Smooth muscle cell (in vitro differentiated cells): ENCODE measurements around the gene COQ8B. TPM values are rescaled to one million over a fixed set of nuclear protein-coding genes. Genes with fewer than 3 reads are reported as not detected.

Experiments
- DNase-seq: peaks from one replicate; lab custom pipeline; 2025; ENCODE audit not compliant: unreplicated experiment; lab: John Stamatoyannopoulos, UW
- H2AFZ ChIP-seq: fragments of 200-600 bp; sonication (generic); 2 replicates; pipeline ENCODE4 v1.6.0; 2016; ENCODE audit warnings: antibody characterized with exemption, low read depth, mild to moderate bottlenecking
- H3F3A ChIP-seq: fragments of 200-600 bp; sonication (generic); 2 replicates; pipeline ENCODE4 v1.6.0; 2017; ENCODE audit warnings: antibody characterized with exemption, low read depth
- H3K27ac ChIP-seq: fragments of 200-600 bp; sonication (generic); 2 replicates; pipeline ENCODE4 v1.5.1; 2016; ENCODE audit warnings: low read depth, mild to moderate bottlenecking
- H3K27me3 ChIP-seq: fragments of 200-600 bp; sonication (generic); 2 replicates; pipeline ENCODE4 v1.6.1; 2016; ENCODE audit warnings: low read depth, mild to moderate bottlenecking
- H3K36me3 ChIP-seq: fragments of 200-600 bp; sonication (generic); 2 replicates; pipeline ENCODE4 v1.5.1; 2016; ENCODE audit warnings: low read depth
- H3K4me1 ChIP-seq: fragments of 200-600 bp; sonication (generic); 2 replicates; pipeline ENCODE4 v1.5.1; 2016; ENCODE audit warnings: low read depth
- H3K4me2 ChIP-seq: fragments of 200-600 bp; sonication (generic); 2 replicates; pipeline ENCODE4 v1.6.0; 2016; ENCODE audit warnings: mild to moderate bottlenecking
- H3K4me3 ChIP-seq: fragments of 200-600 bp; sonication (generic); 2 replicates; pipeline ENCODE4 v1.5.1; 2016; ENCODE audit warnings: mild to moderate bottlenecking
- H3K79me2 ChIP-seq: fragments of 200-600 bp; sonication (generic); 2 replicates; pipeline ENCODE4 v1.6.0; 2016; ENCODE audit warnings: low read depth, mild to moderate bottlenecking
- H3K9ac ChIP-seq: fragments of 200-600 bp; sonication (generic); 2 replicates; pipeline ENCODE4 v1.6.0; 2016; ENCODE audit warnings: low read depth
- H3K9me3 ChIP-seq: fragments of 200-600 bp; sonication (generic); replicated peaks from 2 replicates; pipeline ENCODE4 v1.5.1; 2016; ENCODE audit warnings: low read depth
- H4K20me1 ChIP-seq: fragments of 200-600 bp; sonication (generic); 2 replicates; pipeline ENCODE4 v1.6.0; 2016; ENCODE audit warnings: low read depth
- WGBS: methylation state at CpG from one replicate; pipeline ENCODE4 v1.1.7; 2016; ENCODE audit warnings: low lambda C conversion rate; 5-methylcytosine and 5-hydroxymethylcytosine counted together
- polyA plus RNA-seq: library from polyadenylated mRNA; unstranded; fragments of >200 nt; fragmentation: Nextera tagmentation; extraction: Ambion mirVana; gene quantifications from 2 replicates; pipeline ENCODE4 v1.2.1, GENCODE V29; 2016
- total RNA-seq: library from RNA; depleted of rRNA; stranded (reverse); fragments of >200 nt; gene quantifications from 2 replicates; pipeline ENCODE4 v1.2.3, GENCODE V29; 2014
- TF ChIP-seq, protein P1 (sequence below): fragments of 200-600 bp; sonication (generic); IDR thresholded peaks from 2 replicates; pipeline ENCODE4 v1.5.1; 2017; ENCODE audit warnings: borderline replicate concordance, mild to moderate bottlenecking, antibody characterized with exemption; ENCODE audit not compliant: insufficient read depth, poor library complexity, severe bottlenecking

COQ8B gene
- total and polyA plus RNA-seq, 2 experiments from 2014 or later, result 21.2 to 26.0 TPM

DNA sequence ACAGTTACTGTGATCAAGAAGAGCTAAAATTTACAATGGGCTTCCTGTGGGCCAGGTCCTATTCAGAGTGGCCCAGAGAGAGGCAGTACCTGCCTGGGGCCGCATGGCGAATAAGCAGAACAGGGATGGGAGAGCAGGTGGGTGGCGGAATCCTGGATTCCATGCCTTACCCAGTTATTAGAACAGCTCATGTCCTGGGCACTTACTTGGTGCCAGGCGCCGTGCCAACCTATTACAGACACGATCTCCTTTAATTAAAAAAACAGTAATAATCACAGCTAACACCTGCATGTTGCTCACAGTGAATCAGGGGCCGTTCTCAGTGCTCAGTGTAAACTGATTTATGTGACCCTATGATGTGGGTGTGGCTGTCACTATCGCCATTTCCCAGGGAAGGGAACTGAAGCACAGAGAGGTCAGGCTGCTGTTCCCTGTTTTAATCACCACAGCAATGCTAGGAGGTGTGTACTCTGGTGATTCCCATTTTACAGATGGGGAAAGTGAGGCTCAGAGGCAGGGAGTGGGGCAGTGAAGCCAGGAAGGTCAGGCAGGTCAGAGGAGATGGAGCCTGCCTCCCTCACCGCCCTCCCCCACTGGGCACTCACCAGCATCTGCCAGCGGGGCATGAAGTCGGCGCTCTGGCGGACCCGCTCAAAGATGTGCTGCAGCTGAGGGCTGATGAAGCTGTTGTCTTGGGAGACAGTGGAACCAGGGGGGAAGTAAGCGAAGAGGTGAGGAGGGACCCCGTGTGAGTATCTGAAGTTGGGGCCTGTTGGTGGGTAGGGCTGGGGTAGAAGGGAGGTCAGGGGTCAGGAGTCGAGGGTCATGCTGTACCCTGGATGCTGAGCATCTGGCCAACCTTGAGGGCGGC, 12.0 kb downstream of the COQ8B start:
- Histone ChIP-seq H3K27me3 (no peaks in the 10 kb centered on the region), H3K79me2 (peaks cover 3% of the 10 kb centered on the region), H3K27ac (no peak overlapping the region), H3K36me3 (no peaks in the 10 kb centered on the region), H3F3A (no peaks in the 10 kb centered on the region), H2AFZ (no peak overlapping the region), H3K4me2 (no peak overlapping the region), H3K4me3 (no peak overlapping the region), H3K9ac (no peak overlapping the region), H3K4me1 (no peaks in the 10 kb centered on the region), H3K9me3 (no peaks in the 10 kb centered on the region), H4K20me1 (no peaks in the 10 kb centered on the region)
- 97% methylated on average over 17 of the region's 18 CpGs for WGBS
- no peak for DNase-seq
- TF ChIP-seq, protein P1, sequence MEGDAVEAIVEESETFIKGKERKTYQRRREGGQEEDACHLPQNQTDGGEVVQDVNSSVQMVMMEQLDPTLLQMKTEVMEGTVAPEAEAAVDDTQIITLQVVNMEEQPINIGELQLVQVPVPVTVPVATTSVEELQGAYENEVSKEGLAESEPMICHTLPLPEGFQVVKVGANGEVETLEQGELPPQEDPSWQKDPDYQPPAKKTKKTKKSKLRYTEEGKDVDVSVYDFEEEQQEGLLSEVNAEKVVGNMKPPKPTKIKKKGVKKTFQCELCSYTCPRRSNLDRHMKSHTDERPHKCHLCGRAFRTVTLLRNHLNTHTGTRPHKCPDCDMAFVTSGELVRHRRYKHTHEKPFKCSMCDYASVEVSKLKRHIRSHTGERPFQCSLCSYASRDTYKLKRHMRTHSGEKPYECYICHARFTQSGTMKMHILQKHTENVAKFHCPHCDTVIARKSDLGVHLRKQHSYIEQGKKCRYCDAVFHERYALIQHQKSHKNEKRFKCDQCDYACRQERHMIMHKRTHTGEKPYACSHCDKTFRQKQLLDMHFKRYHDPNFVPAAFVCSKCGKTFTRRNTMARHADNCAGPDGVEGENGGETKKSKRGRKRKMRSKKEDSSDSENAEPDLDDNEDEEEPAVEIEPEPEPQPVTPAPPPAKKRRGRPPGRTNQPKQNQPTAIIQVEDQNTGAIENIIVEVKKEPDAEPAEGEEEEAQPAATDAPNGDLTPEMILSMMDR, result no peak

DNA sequence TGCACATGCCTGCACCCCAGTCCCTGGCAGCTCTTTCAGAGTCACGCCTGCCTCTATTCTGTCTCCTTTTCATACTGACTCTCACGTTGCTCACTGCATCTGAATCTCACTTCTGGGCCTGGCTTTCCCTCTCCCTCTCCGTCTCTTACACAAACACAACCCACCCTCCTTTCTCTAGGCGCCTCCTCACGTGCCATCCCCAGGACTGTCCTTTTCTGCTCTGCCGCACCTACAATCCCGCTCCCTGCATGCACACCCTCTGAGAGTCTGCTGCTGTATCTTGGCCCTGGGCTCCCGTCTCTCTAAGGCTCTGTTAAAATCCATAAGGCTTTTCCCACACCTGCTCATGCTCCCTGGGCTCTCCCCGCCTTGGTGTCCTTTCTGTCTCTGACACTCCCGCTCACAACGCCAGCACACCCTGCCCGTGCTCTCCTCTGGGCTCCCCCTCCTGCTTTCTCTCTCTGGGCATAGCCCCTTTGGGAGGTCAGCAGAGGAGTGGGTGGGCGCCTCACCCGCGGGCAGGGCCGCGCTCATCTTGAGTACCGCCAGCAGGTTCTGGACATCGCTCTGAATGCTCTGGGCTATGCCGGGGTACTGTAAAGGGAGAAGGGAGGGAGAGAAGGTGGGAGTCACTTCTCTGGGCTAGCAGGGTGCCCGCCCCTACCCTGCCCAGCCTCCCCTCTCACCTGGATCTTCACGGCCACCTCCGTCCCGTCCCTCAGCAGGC, 13.5 kb downstream of the COQ8B start:
- no peak for DNase-seq
- Histone ChIP-seq H3K27me3 (no peaks in the 10 kb centered on the region), H4K20me1 (no peaks in the 10 kb centered on the region), H3K27ac (no peak overlapping the region), H3K4me2 (no peak overlapping the region), H2AFZ (no peak overlapping the region), H3K9me3 (no peaks in the 10 kb centered on the region), H3K4me1 (no peaks in the 10 kb centered on the region), H3K4me3 (no peak overlapping the region), H3K9ac (no peak overlapping the region), H3F3A (no peaks in the 10 kb centered on the region), H3K79me2 (peaks cover 3% of the 10 kb centered on the region), H3K36me3 (no peaks in the 10 kb centered on the region)
- TF ChIP-seq, protein P1, result no peak
- WGBS, result 92% methylated on average over 24 of the region's 24 CpGs

DNA sequence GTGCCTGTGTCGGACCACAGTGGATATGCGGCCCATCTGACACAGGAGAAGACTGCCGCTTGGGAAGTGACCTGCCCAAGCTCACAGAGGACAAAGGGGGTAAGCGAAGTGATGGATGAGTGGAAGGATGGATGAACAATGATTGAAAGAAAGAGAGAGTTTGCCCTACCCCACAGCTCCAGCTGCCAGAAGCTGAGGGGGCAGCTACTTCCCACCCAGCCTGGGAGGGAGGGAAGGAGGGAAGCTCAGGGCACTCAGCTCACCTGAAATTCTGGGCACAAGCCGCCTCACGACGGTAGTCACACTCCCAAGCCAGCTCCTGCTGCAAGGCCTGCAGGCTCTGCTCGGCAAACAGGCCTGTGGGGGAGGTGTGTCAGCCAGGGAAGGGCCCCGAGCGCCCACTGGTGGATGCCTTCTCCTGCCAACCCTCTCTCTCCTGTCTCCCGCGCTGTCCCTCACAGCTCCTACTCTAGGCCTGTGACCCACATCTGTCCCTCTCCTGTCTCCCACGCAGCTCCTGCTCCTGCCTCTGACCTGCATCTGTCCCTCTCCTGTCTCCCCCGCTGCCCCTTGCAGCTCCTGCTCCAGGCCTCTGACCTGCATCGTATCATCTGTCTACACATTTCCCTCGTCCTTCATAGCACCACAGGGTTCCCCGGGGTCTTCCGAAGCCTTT, 14.2 kb downstream of the COQ8B start:
- Histone ChIP-seq H3K36me3 (no peaks in the 10 kb centered on the region), H2AFZ (no peak overlapping the region)
- WGBS, result 71% methylated on average over 17 of the region's 18 CpGs

More for the DNA sequence above, 14.2 kb downstream of the COQ8B start:
- Histone ChIP-seq H3K4me1 (no peaks in the 10 kb centered on the region), H3K9ac (no peak overlapping the region), H3K4me2 (no peak overlapping the region), H3K27me3 (no peaks in the 10 kb centered on the region), H4K20me1 (no peaks in the 10 kb centered on the region), H3K9me3 (no peaks in the 10 kb centered on the region), H3K79me2 (no peaks in the 10 kb centered on the region), H3K4me3 (no peak overlapping the region), H3K27ac (no peak overlapping the region), H3F3A (no peaks in the 10 kb centered on the region)
- TF ChIP-seq, protein P1, result peak; percentile 26
- DNase-seq, result no peak
